Keratinocyte (primary cell): ENCODE data around the gene POLDIP2. TPM values are rescaled to one million over a fixed set of nuclear protein-coding genes. Genes with fewer than 3 reads are reported as not detected.

Experiments used
- DNase-seq: peaks from one replicate; pipeline ENCODE4 v3.0.0-alpha.2; 2011; ENCODE audit warnings: low read depth, missing footprints, low spot score
- FAIRE-seq: peaks from 2 replicates; lab custom pipeline; 2011; peaks lifted over from hg19 to GRCh38; lab: Jason Lieb, UNC
- H2AFZ ChIP-seq: 2 replicates; pipeline ENCODE4 v1.6.0; 2012; ENCODE audit warnings: low read length, control low read depth, inconsistent platforms; ENCODE audit not compliant: control insufficient read depth
- H3K27ac ChIP-seq: 2 replicates; pipeline ENCODE4 v1.5.1; 2011; ENCODE audit warnings: low read length; ENCODE audit not compliant: control insufficient read depth, insufficient read depth
- H3K27me3 ChIP-seq: 3 replicates; pipeline ENCODE4 v1.6.0; 2011; ENCODE audit warnings: low read length; ENCODE audit not compliant: control insufficient read depth, insufficient read depth; ENCODE audit errors: extremely low read depth
- H3K36me3 ChIP-seq, 2 experiments: 2 replicates in 1 of 2; 3 replicates in 1 of 2; pipeline ENCODE4 v1.5.1; 2011; ENCODE audit warnings: low read length in 2 of 2, mild to moderate bottlenecking in 1 of 2; ENCODE audit not compliant: control insufficient read depth in 2 of 2, insufficient read depth in 2 of 2; ENCODE audit errors: extremely low read depth in 1 of 2
- H3K4me1 ChIP-seq: 3 replicates; pipeline ENCODE4 v1.5.1; 2011; ENCODE audit warnings: low read length; ENCODE audit not compliant: control insufficient read depth, insufficient read depth; ENCODE audit errors: extremely low read depth
- H3K4me2 ChIP-seq: 3 replicates; pipeline ENCODE4 v1.6.0; 2011; ENCODE audit warnings: low read depth, low read length; ENCODE audit not compliant: control insufficient read depth, insufficient read depth; ENCODE audit errors: extremely low read depth
- H3K4me3 ChIP-seq, 3 experiments: fragments of 200-600 bp in 1 of 3; sonication (generic) in 1 of 3; 2 replicates in 2 of 3; 3 replicates in 1 of 3; pipeline ENCODE4 v1.5.1; 2011 to 2016; ENCODE audit warnings: low read length in 3 of 3, mild to moderate bottlenecking in 3 of 3, control low read depth in 2 of 3, inconsistent platforms in 1 of 3, low read depth in 1 of 3, mixed read lengths in 1 of 3, mixed run types in 1 of 3, moderate library complexity in 1 of 3; ENCODE audit not compliant: control insufficient read depth in 2 of 3, insufficient read depth in 2 of 3; ENCODE audit errors: extremely low read depth in 1 of 3
- H3K79me2 ChIP-seq: 2 replicates; pipeline ENCODE4 v1.6.0; 2012; ENCODE audit warnings: low read length; ENCODE audit not compliant: control insufficient read depth, insufficient read depth
- H3K9ac ChIP-seq: 3 replicates; pipeline ENCODE4 v1.6.0; 2011; ENCODE audit warnings: low read length; ENCODE audit not compliant: control insufficient read depth, insufficient read depth; ENCODE audit errors: extremely low read depth
- H3K9me1 ChIP-seq: 3 replicates; pipeline ENCODE4 v1.6.0; 2011; ENCODE audit warnings: low read length; ENCODE audit not compliant: control insufficient read depth, insufficient read depth; ENCODE audit errors: extremely low read depth
- H3K9me3 ChIP-seq: 2 replicates; pipeline ENCODE4 v1.5.1; 2012; ENCODE audit warnings: low read depth, low read length; ENCODE audit not compliant: control insufficient read depth
- H4K20me1 ChIP-seq: 3 replicates; pipeline ENCODE4 v1.6.0; 2011; ENCODE audit warnings: low read length; ENCODE audit not compliant: control insufficient read depth, insufficient read depth; ENCODE audit errors: extremely low read depth
- EZH2 ChIP-seq: IDR thresholded peaks from one replicate; pipeline ENCODE4 v1.6.1; 2012; ENCODE audit warnings: inconsistent platforms, mild to moderate bottlenecking, low read length, moderate library complexity
- dilution Hi-C: fragments of 300-500 bp; cut with MboI; formaldehyde crosslinking; loops from one replicate; pipeline ENCODE4 v1.7.0; 2020; ENCODE audit warnings: low sequenced_read_pairs; ENCODE audit not compliant: extremely low pct_ligation_motif_present
- polyA plus RNA-seq, 5 experiments: library from polyadenylated mRNA; depleted of rRNA in 3 of 5; stranded (reverse) in 3 of 5; stranded (forward) in 1 of 5; unstranded in 1 of 5; fragments of >200 nt; gene quantifications; 1 replicate in 1 of 5; 2 replicates in 3 of 5; 3 replicates in 1 of 5; pipeline versions ENCODE4 v1.2.1 to v1.2.3, GENCODE V29; 2011 to 2012; ENCODE audit warnings: missing spikeins in 2 of 5, low read depth in 1 of 5, low replicate concordance in 1 of 5
- TF ChIP-seq, protein P1 (sequence below), 3 experiments: IDR thresholded peaks in 1 of 3; conservative IDR thresholded peaks in 1 of 3; optimal IDR thresholded peaks in 1 of 3; 2 replicates in 2 of 3; 3 replicates in 1 of 3; pipeline versions ENCODE3 to v1.5.1; 2011; ENCODE audit warnings: low read length in 3 of 3, mild to moderate bottlenecking in 3 of 3, moderate library complexity in 2 of 3, control low read depth in 1 of 3, inconsistent platforms in 1 of 3; ENCODE audit not compliant: insufficient read depth in 2 of 3; ENCODE audit errors: extremely low read depth in 1 of 3

POLDIP2 gene
- polyA plus RNA-seq, 1 donor (not counting 4 experiments of a cell fraction or from before 2014, with no cell fraction given) = 90.2 TPM

DNA sequence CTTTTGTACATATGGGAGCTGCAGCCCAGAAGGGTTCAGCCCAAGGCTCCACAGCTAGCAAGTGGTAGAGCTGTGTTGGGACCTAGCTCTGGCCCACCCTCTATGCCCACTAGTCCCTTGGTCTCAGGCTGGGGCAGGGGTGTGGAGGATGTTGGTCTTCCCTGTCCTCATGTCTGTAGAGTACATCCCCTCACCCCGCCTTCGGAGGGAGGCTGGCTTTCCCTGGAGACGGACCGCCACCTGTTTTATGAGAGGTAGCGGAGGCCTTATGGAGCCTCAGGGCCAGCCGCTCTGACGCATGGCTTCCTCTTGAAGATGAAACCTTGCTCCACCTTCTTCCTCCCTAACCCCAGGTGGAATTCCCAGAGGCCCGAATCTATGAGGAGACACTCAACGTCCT, 13.3 kb downstream of the POLDIP2 start:
- FAIRE-seq (no peak), DNase-seq (no peak)
- H3K4me1 ChIP-seq = peaks cover 33% of the 10 kb centered on the region
- no peaks in the 10 kb centered on the region for H3K9me3 ChIP-seq
- H3K27ac ChIP-seq = no peak overlapping the region
- H2AFZ ChIP-seq = no peak overlapping the region
- H3K9me1 ChIP-seq = peaks cover 3% of the 10 kb centered on the region
- H3K4me3 ChIP-seq = no peak overlapping the region
- dilution Hi-C loops = no loop called here
- no peaks in the 10 kb centered on the region for H3K27me3 ChIP-seq
- H4K20me1 ChIP-seq = peaks cover 6% of the 10 kb centered on the region
- H3K79me2 ChIP-seq = peaks cover 21% of the 10 kb centered on the region
- H3K36me3 ChIP-seq = peaks cover 66 to 70% of the 10 kb centered on the region in 2 experiments
- TF ChIP-seq EZH2 = no peak
- TF ChIP-seq, protein P1, sequence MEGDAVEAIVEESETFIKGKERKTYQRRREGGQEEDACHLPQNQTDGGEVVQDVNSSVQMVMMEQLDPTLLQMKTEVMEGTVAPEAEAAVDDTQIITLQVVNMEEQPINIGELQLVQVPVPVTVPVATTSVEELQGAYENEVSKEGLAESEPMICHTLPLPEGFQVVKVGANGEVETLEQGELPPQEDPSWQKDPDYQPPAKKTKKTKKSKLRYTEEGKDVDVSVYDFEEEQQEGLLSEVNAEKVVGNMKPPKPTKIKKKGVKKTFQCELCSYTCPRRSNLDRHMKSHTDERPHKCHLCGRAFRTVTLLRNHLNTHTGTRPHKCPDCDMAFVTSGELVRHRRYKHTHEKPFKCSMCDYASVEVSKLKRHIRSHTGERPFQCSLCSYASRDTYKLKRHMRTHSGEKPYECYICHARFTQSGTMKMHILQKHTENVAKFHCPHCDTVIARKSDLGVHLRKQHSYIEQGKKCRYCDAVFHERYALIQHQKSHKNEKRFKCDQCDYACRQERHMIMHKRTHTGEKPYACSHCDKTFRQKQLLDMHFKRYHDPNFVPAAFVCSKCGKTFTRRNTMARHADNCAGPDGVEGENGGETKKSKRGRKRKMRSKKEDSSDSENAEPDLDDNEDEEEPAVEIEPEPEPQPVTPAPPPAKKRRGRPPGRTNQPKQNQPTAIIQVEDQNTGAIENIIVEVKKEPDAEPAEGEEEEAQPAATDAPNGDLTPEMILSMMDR (optimal IDR thresholded peaks at IDR 0.05 in 1 of 3, IDR thresholded peaks at IDR 0.05 in 1 of 3, conservative IDR thresholded peaks at IDR 0.05 in 1 of 3; ENCODE audit: extremely low read depth in 1 of 3, insufficient read depth in 2 of 3, low read length in 3 of 3) = no peak
- no peak overlapping the region for H3K4me2 ChIP-seq
- H3K9ac ChIP-seq = no peak overlapping the region

DNA sequence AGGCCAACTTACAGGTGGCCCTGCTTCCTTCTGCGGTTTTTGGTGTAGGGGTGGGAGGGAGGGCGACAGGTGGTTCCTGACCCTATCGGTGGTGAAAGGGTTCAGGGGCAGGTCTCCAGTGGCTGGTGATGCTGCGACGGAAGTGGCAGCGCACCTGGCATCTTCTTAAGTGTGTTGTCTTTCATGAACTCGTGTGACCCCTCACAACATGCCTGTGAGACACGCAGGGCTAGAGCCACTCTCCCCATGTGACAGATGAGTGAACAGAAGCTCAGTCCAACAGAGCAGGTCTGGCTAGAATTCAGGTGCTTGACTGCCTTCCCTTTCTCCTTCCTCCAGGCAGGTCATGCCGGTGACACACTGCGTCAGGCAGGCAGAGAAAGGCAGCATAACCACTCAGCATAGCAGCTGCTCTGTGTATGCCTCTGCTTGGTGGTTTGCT, 13.8 kb downstream of the POLDIP2 start:
- Histone ChIP-seq H3K27me3 (no peaks in the 10 kb centered on the region), H3K4me2 (no peak overlapping the region), H3K27ac (no peak overlapping the region), H3K9me3 (no peaks in the 10 kb centered on the region), H4K20me1 (peaks cover 9% of the 10 kb centered on the region), H2AFZ (no peak overlapping the region), H3K36me3 (peaks cover 65 to 66% of the 10 kb centered on the region in 2 experiments), H3K4me3 (no peak overlapping the region), H3K79me2 (peaks cover 25% of the 10 kb centered on the region), H3K9ac (no peak overlapping the region), H3K4me1 (peaks cover 36% of the 10 kb centered on the region), H3K9me1 (peaks cover 4% of the 10 kb centered on the region)
- TF ChIP-seq EZH2 = no peak
- TF ChIP-seq, protein P1 (optimal IDR thresholded peaks at IDR 0.05 in 1 of 3, IDR thresholded peaks at IDR 0.05 in 1 of 3, conservative IDR thresholded peaks at IDR 0.05 in 1 of 3; ENCODE audit: extremely low read depth in 1 of 3, insufficient read depth in 2 of 3, low read length in 3 of 3) = no peak
- DNase-seq = no peak
- dilution Hi-C loops = no loop called here
- FAIRE-seq = no peak
